GM18505 (cell line): Measurements from ENCODE around the gene PCDHB2.
"Not testable (repeated sequence)": the region's sequence is repeated elsewhere in the genome, so short reads cannot be mapped to it uniquely, and the experiment has no call there.

Experiments used
- ATAC-seq: cut with Tn5 transposase; IDR thresholded peaks from one replicate; pipeline ENCODE4 v1.9.1; 2021; ENCODE audit not compliant: unreplicated experiment
- POLR2A ChIP-seq: IDR thresholded peaks from 4 replicates; pipeline ENCODE4 v1.6.1; 2011; ENCODE audit warnings: borderline replicate concordance; ENCODE audit not compliant: insufficient read depth, insufficient read length; ENCODE audit errors: extremely low read depth

PCDHB2 gene

DNA sequence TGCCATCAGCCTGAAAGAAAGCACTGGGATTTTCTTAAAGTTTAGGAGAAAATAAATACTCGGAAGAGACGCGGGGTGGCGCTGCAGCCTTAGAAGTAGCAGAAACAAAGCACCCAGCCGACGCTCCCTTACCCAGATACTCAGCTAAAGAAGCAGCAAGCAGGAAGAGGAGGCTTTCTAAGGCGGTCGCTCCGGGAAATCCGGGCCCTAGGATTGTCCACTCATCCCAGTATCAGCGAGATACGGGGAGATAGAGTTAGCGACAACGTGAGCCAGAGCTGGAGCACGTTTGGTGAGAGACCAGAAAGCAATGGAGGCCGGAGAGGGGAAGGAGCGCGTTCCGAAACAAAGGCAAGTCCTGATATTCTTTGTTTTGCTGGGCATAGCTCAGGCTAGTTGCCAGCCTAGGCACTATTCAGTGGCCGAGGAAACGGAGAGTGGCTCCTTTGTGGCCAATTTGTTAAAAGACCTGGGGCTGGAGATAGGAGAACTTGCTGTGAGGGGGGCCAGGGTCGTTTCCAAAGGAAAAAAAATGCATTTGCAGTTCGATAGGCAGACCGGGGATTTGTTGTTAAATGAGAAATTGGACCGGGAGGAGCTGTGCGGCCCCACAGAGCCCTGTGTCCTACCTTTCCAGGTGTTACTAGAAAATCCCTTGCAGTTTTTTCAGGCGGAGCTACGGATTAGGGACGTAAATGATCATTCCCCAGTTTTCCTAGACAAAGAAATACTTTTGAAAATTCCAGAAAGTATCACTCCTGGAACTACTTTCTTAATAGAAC, at the start of gene PCDHB2:
PCDHB2 (plus strand) TSS at position 135 of the 782 bp plus-strand sequence; CDS start at position 311, 176 bp downstream.
- no peak for ATAC-seq
- TF ChIP-seq POLR2A = no peak

DNA sequence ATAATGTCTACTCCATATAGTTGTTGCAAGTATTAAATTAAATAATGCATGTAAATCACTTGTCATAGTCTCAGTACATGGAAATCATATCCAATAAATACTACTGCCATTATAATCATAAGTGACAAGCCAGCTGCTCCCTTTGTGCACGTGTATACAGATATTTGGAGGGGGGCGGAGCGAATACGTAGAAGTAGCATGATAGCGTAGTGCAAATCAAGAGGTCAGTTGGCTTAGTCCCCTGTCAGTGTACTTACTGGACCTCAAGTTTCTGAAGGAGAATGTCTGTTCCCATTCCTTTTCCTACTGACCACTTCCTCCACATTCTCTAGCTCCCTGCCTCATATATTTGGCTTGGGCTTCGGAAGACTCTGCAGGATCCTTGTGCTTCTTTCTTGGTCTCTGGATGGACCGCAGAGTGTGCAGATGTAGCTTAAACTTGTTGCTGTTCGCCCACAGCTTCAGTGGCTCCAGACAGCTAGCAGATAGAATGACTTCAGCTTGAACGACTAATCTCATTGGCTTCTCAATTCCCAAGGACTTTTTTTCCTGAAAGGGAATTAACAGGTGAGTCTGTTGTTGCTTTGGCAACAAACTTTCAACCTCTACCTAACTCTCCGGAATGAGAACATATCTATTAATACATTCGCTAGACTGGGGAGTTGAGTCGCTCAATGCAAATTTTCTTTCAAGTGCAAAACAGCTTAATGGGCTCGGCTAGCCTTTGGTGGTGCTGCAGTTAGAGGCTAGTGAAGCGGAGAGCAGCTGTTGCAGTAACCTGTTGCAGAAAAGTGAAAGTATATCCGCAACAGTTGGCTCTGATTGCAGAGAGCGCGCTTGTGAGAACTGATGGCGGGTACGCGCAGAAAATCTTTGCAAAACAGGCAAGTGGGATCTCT, 43.5 kb upstream of the PCDHB2 start, which contains the start of gene PCDHB1:
PCDHB1 (plus strand) TSS at position 753 of the 899 bp plus-strand sequence; CDS start at position 850, 97 bp downstream.
- no peak for TF ChIP-seq POLR2A
- no peak for ATAC-seq

DNA sequence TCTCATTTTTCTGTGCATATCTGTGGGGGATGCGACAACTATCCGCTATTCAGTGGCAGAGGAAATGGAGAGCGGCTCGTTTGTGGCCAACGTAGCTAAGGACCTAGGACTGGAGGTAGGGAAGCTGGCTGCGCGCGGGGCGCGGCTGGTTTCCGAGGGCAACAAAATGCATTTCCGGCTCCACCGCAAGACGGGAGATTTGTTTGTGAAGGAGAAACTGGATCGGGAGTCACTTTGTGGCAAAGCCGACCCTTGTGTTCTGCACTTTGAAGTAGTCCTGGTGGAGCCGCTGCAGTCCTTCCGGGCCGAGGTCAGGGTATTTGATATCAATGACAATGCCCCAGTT, 42.9 kb upstream of the PCDHB2 start:
- no peak for TF ChIP-seq POLR2A
- no peak for ATAC-seq

DNA sequence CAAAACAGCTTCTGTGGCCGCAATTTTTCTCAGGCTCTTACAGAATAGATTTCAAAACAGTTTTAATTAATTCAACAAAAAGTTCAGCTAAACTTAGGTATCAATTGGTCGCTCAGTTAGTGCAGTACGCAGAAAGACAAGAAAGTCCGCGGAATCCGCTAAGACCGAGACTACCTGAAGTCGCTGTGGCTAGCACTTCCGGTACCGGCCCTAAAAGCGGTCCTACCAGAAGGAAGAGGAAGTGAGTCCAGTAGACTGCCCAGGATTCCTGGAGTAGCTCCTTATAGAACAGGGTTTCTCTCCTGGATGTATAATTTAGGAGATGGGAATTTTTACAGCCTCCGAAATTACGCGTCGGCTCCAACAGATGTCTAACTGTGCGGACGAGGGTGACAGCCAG, 16.6 kb upstream of the PCDHB2 start:
- TF ChIP-seq POLR2A = no peak
- ATAC-seq = no peak

DNA sequence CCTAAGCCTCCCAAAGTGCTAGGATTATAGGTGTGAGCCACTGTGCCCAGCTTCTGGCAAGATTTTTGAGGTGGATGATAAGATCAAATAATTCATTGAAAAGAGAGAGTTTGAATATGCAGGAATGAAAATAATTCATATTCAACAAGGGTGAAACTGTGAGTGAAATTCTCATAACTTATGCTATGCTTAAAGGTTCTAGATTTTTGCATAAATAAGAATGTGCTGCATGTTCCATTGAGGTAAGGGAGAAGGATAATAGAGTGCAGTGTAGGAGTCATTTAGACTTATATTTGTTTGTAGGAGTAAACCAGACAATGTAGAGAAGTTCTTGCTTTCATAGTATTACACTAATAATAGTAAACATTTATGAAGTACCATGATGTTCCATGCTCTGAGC, 12.2 kb upstream of the PCDHB2 start:
- no peak for TF ChIP-seq POLR2A
- no peak for ATAC-seq

DNA sequence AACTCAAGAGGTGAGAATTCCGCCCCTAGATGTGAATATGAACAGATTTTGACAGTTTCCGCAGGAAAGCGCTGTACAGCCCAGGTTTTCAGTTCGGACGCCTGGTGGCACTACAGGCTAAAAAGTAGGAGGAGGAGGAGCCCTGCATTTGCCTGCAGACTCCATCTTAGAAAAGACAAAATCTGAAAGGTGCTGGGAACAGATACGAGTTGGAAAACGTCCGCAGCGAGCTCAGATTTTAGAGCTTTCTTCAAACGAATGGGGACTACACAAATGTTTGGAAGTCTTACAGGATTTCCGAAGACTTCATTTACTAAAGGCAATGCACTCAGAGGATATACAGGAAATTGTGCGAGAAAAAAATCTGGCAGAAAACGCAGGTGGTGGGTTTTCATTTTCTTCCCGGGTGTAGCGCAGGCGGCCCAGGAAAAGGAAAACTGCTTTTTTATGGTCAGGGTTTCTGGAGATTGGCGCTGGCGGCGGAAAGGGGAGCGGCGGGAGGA, 9.9 kb upstream of the PCDHB2 start:
- TF ChIP-seq POLR2A = no peak
- peak; percentile 76 for ATAC-seq

DNA sequence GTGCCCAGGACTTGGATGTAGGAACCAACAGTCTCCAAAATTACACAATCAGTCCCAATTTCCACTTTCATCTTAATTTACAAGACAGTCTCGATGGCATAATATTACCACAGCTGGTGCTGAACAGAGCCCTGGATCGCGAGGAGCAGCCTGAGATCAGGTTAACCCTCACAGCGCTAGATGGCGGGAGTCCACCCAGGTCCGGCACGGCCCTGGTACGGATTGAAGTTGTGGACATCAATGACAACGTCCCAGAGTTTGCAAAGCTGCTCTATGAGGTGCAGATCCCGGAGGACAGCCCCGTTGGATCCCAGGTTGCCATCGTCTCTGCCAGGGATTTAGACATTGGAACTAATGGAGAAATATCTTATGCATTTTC, 837 bp downstream of the PCDHB2 start:
- ATAC-seq = no peak
- TF ChIP-seq POLR2A = no peak

DNA sequence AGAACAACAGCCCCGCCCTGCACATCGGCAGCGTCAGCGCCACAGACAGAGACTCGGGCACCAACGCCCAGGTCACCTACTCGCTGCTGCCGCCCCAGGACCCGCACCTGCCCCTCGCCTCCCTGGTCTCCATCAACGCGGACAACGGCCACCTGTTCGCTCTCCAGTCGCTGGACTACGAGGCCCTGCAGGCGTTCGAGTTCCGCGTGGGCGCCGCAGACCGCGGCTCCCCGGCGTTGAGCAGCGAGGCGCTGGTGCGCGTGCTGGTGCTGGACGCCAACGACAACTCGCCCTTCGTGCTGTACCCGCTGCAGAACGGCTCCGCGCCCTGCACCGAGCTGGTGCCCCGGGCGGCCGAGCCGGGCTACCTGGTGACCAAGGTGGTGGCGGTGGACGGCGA, 1.8 kb downstream of the PCDHB2 start:
- not testable (repeated sequence) for ATAC-seq

DNA sequence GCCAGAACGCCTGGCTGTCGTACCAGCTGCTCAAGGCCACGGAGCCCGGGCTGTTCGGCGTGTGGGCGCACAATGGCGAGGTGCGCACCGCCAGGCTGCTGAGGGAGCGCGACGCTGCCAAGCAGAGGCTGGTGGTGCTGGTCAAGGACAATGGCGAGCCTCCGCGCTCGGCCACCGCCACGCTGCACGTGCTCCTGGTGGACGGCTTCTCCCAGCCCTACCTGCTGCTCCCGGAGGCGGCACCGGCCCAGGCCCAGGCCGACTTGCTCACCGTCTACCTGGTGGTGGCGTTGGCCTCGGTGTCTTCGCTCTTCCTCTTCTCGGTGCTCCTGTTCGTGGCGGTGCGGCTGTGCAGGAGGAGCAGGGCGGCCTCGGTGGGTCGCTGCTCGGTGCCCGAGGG, 2.2 kb downstream of the PCDHB2 start:
- ATAC-seq = not testable (repeated sequence)

DNA sequence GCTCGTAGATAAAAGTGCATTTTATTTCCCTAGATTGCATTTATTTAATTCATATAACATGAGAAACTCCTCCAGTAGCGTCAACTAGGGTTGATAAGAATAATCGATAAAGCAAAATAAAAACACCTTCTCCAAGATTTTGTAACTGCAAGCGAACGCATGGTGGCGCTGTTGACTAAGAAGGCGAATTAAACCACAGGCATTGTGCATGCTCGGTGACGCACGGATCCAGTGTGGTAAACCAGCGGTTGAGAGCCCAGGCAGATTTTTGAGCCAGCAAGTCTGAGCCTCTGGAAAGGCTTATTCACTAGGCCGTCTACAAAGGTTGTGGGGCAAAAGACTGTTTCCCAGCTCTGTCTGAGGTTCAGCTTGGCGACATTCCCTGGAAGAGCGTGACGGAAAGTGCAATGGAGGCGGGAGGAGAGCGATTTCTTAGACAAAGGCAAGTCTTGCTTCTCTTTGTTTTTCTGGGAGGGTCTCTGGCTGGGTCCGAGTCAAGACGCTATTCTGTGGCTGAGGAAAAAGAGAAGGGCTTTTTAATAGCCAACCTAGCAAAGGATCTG, 5.9 kb downstream of the PCDHB2 start, which contains the start of gene PCDHB3:
PCDHB3 (plus strand) TSS at position 231 of the 563 bp plus-strand sequence; CDS start at position 408, 177 bp downstream.
- no peak for TF ChIP-seq POLR2A
- no peak for ATAC-seq

DNA sequence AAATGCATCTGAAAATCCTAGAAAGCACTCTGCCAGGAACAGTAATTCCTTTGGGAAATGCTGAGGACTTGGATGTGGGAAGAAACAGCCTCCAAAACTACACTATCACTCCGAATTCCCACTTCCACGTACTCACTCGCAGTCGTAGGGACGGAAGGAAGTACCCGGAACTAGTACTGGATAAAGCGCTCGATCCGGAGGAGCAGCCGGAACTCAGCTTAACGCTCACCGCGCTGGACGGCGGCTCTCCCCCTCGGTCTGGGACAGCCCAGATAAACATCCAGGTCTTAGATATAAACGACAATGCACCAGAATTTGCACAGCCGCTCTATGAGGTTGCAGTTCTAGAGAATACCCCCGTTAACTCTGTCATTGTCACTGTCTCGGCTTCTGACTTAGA, 6.6 kb downstream of the PCDHB2 start:
- no peak for ATAC-seq
- no peak for TF ChIP-seq POLR2A

DNA sequence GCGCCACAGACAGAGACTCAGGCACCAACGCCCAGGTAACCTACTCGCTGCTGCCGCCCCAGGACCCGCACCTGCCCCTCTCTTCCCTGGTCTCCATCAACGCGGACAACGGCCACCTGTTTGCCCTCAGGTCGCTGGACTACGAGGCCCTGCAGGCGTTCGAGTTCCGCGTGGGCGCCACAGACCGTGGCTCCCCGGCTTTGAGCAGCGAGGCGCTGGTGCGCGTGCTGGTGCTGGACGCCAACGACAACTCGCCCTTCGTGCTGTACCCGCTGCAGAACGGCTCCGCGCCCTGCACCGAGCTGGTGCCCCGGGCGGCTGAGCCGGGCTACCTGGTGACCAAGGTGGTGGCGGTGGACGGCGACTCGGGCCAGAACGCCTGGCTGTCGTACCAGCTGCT, 7.7 kb downstream of the PCDHB2 start:
- not testable (repeated sequence) for ATAC-seq

DNA sequence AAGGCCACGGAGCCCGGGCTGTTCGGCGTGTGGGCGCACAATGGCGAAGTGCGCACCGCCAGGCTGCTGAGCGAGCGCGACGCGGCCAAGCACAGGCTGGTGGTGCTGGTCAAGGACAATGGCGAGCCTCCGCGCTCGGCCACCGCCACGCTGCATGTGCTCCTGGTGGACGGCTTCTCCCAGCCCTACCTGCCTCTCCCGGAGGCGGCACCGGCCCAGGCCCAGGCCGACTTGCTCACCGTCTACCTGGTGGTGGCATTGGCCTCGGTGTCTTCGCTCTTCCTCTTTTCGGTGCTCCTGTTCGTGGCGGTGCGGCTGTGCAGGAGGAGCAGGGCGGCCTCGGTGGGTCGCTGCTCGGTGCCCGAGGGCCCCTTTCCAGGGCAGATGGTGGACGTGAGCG, 8.1 kb downstream of the PCDHB2 start:
- not testable (repeated sequence) for ATAC-seq

DNA sequence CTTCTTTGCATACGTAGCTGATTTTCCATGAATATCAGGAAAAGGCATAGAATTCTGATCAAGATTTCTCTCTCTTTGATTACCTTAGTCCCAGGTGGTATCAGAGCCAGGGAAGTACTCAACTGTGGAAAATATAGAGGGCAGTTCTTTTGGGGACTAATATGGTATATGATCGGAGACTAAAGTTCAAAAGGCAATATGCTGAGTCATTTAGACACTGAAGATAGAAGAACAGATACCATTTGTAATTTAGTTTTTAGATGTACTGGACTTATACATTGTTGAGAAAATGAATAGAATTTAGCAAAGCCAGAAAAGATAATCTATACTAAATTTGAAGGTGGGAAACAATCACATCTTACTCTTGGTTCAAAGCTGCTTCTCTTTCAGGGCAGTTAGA, 10.9 kb downstream of the PCDHB2 start:
- no peak for ATAC-seq
- TF ChIP-seq POLR2A = no peak
